HEK293 (cell line): ENCODE data around the gene ZNF423.

Experiments
- CTCF ChIA-PET: fragments of 350-600 bp; formaldehyde crosslinking; extraction: SDS; loops from one replicate; lab custom pipeline; 2021; ENCODE audit warnings: antibody characterized with exemption; lab: Yijun Ruan, JAX
- POLR2A ChIA-PET: fragments of 300-600 bp; formaldehyde crosslinking; extraction: SDS; loops from one replicate; lab custom pipeline; 2020; ENCODE audit warnings: antibody characterized with exemption, inconsistent platforms; lab: Yijun Ruan, JAX
- H3K27ac ChIP-seq: fragments of 200-500 bp; sonication (Bioruptor generic); 2 replicates; pipeline ENCODE4 v1.5.1; 2014; ENCODE audit warnings: low read depth, low read length, control low read depth, inconsistent platforms; ENCODE audit errors: extremely low read depth
- H3K36me3 ChIP-seq, 2 experiments: fragments of 200-500 bp in 1 of 2; sonication (Bioruptor generic) in 1 of 2; 1 replicate in 1 of 2; 2 replicates in 1 of 2; pipeline ENCODE4 v1.5.1; 2014 to 2017; ENCODE audit warnings: inconsistent platforms in 2 of 2, low read length in 2 of 2; ENCODE audit not compliant: control insufficient read depth in 2 of 2, insufficient read depth in 1 of 2
- H3K4me1 ChIP-seq: fragments of 200-500 bp; sonication (Bioruptor generic); 2 replicates; pipeline ENCODE4 v1.5.1; 2014; ENCODE audit warnings: mild to moderate bottlenecking, low read length, inconsistent platforms; ENCODE audit not compliant: control insufficient read depth, insufficient read depth
- H3K4me3 ChIP-seq: 2 replicates; pipeline ENCODE4 v1.5.1; 2011; ENCODE audit warnings: low read depth, mild to moderate bottlenecking, control low read depth, low read length, moderate library complexity
- H3K9me3 ChIP-seq: fragments of 200-500 bp; sonication (Bioruptor generic); 2 replicates; pipeline ENCODE4 v1.5.1; 2014; ENCODE audit warnings: low read depth, low read length, inconsistent platforms; ENCODE audit not compliant: control insufficient read depth, insufficient read depth
- GLI2 ChIP-seq: fragments of 450-650 bp; formaldehyde crosslinking; IDR thresholded peaks from 2 replicates; pipeline ENCODE4; 2017; ENCODE audit warnings: missing biosample characterization, missing genetic modification characterization, low read depth, borderline replicate concordance
- HOXA7 ChIP-seq: sonication (generic); formaldehyde crosslinking; IDR thresholded peaks from 2 replicates; pipeline ENCODE4 v1.8.1; 2022; ENCODE audit warnings: missing genetic modification reagents, borderline replicate concordance
- OVOL3 ChIP-seq: fragments of 450-650 bp; formaldehyde crosslinking; IDR thresholded peaks from 2 replicates; pipeline ENCODE4 v1.5.1; 2016; ENCODE audit warnings: missing biosample characterization, missing genetic modification characterization
- SETDB1 ChIP-seq: IDR thresholded peaks from one replicate; pipeline ENCODE4 v1.6.1; 2017; ENCODE audit warnings: mild to moderate bottlenecking, low read length, moderate library complexity, mixed read lengths; ENCODE audit not compliant: insufficient read length
- ZFP41 ChIP-seq: fragments of 450-650 bp; formaldehyde crosslinking; IDR thresholded peaks from 2 replicates; pipeline ENCODE4 v1.5.1; 2016; ENCODE audit warnings: missing biosample characterization, missing genetic modification characterization, borderline replicate concordance
- ZNF133 ChIP-seq: fragments of 450-650 bp; formaldehyde crosslinking; IDR thresholded peaks from 2 replicates; pipeline ENCODE4 v1.5.1; 2016; ENCODE audit warnings: missing biosample characterization, missing genetic modification characterization
- ZNF148 ChIP-seq: fragments of 450-650 bp; formaldehyde crosslinking; IDR thresholded peaks from 2 replicates; pipeline ENCODE4 v1.5.0; 2017; ENCODE audit warnings: missing biosample characterization, missing genetic modification characterization, borderline replicate concordance
- ZNF155 ChIP-seq: fragments of 450-650 bp; formaldehyde crosslinking; IDR thresholded peaks from 2 replicates; pipeline ENCODE4 v1.5.1; 2016; ENCODE audit warnings: missing biosample characterization, missing genetic modification characterization
- ZNF157 ChIP-seq: fragments of 450-650 bp; formaldehyde crosslinking; IDR thresholded peaks from 2 replicates; pipeline ENCODE4 v1.5.1; 2016; ENCODE audit warnings: missing biosample characterization, missing genetic modification characterization
- ZNF16 ChIP-seq: fragments of 450-650 bp; formaldehyde crosslinking; IDR thresholded peaks from 2 replicates; pipeline ENCODE4 v1.5.1; 2016; ENCODE audit warnings: low read depth, missing biosample characterization, missing genetic modification characterization
- ZNF169 ChIP-seq: fragments of 450-650 bp; formaldehyde crosslinking; IDR thresholded peaks from 2 replicates; pipeline ENCODE4 v1.5.1; 2016; ENCODE audit warnings: missing biosample characterization, missing genetic modification characterization
- ZNF2 ChIP-seq: fragments of 450-650 bp; formaldehyde crosslinking; IDR thresholded peaks from 2 replicates; pipeline ENCODE4 v1.5.1; 2016; ENCODE audit warnings: missing biosample characterization, missing genetic modification characterization
- ZNF391 ChIP-seq: fragments of 450-650 bp; formaldehyde crosslinking; IDR thresholded peaks from 2 replicates; pipeline ENCODE4 v1.5.1; 2016; ENCODE audit warnings: low read depth, missing biosample characterization, missing genetic modification characterization, borderline replicate concordance
- ZNF501 ChIP-seq: fragments of 450-650 bp; formaldehyde crosslinking; IDR thresholded peaks from 2 replicates; pipeline ENCODE4 v1.5.1; 2016; ENCODE audit warnings: missing biosample characterization, missing genetic modification characterization
- ZNF521 ChIP-seq: fragments of 450-650 bp; formaldehyde crosslinking; IDR thresholded peaks from 2 replicates; pipeline ENCODE4 v1.5.1; 2017; ENCODE audit warnings: missing biosample characterization, mild to moderate bottlenecking, missing genetic modification characterization
- ZNF623 ChIP-seq: fragments of 450-650 bp; formaldehyde crosslinking; IDR thresholded peaks from 2 replicates; pipeline ENCODE4 v1.5.1; 2016; ENCODE audit warnings: missing biosample characterization, missing genetic modification characterization
- ZNF677 ChIP-seq: fragments of 450-650 bp; IDR thresholded peaks from 2 replicates; pipeline ENCODE4 v1.5.0; 2018; ENCODE audit warnings: missing biosample characterization, mild to moderate bottlenecking, missing genetic modification characterization, moderate library complexity
- ZNF747 ChIP-seq: fragments of 450-650 bp; formaldehyde crosslinking; IDR thresholded peaks from 2 replicates; pipeline ENCODE4 v1.5.1; 2016; ENCODE audit warnings: missing biosample characterization, missing genetic modification characterization
- TF ChIP-seq, protein P1 (sequence below): fragments of 450-650 bp; formaldehyde crosslinking; IDR thresholded peaks from 2 replicates; pipeline ENCODE4 v1.5.1; 2016; ENCODE audit warnings: missing biosample characterization, missing genetic modification characterization
- TF ChIP-seq, protein P2 (sequence below): fragments of 450-650 bp; formaldehyde crosslinking; IDR thresholded peaks from 2 replicates; pipeline ENCODE4 v1.5.1; 2016; ENCODE audit warnings: missing biosample characterization, missing genetic modification characterization
- TF ChIP-seq, protein P3 (sequence below): fragments of 450-650 bp; formaldehyde crosslinking; IDR thresholded peaks from 2 replicates; pipeline ENCODE4 v1.5.1; 2017; ENCODE audit warnings: missing biosample characterization, missing genetic modification characterization

The ZNF423 gene

GRCh38 chr16:49706620-49707355, 149.1 kb downstream of the ZNF423 start:
- no peaks in the 10 kb centered on the region for H3K36me3 ChIP-seq
- H3K4me1 ChIP-seq = no peaks in the 10 kb centered on the region
- POLR2A ChIA-PET = no interaction called here
- TF ChIP-seq ZNF623 (tag by site-specific recombination) (peak; percentile 86), ZNF157 (tag by site-specific recombination) (no peak)
- CTCF ChIA-PET = no interaction called here
- H3K9me3 ChIP-seq = no peaks in the 10 kb centered on the region
- H3K27ac ChIP-seq = no peak overlapping the region
- no peak overlapping the region for H3K4me3 ChIP-seq

- ChIA-PET CTCF (interaction anchor here (1.2 kb wide), 1 partner anchor 296 kb away, joined by 7 read pairs; no protein-coding TSS in a partner anchor), POLR2A (no interaction called here)
- H3K36me3 ChIP-seq = no peaks in the 10 kb centered on the region
- no peaks in the 10 kb centered on the region for H3K9me3 ChIP-seq
- TF ChIP-seq, protein P1, sequence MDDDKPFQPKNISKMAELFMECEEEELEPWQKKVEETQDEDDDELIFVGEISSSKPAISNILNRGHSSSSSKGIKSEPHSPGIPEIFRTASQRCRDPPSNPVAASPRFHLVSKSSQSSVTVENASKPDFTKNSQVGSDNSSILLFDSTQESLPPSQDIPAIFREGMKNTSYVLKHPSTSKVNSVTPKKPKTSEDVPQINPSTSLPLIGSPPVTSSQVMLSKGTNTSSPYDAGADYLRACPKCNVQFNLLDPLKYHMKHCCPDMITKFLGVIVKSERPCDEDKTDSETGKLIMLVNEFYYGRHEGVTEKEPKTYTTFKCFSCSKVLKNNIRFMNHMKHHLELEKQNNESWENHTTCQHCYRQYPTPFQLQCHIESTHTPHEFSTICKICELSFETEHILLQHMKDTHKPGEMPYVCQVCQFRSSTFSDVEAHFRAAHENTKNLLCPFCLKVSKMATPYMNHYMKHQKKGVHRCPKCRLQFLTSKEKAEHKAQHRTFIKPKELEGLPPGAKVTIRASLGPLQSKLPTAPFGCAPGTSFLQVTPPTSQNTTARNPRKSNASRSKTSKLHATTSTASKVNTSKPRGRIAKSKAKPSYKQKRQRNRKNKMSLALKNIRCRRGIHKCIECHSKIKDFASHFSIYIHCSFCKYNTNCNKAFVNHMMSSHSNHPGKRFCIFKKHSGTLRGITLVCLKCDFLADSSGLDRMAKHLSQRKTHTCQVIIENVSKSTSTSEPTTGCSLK (tag by site-specific recombination) = no peak
- TF ChIP-seq, protein P2, sequence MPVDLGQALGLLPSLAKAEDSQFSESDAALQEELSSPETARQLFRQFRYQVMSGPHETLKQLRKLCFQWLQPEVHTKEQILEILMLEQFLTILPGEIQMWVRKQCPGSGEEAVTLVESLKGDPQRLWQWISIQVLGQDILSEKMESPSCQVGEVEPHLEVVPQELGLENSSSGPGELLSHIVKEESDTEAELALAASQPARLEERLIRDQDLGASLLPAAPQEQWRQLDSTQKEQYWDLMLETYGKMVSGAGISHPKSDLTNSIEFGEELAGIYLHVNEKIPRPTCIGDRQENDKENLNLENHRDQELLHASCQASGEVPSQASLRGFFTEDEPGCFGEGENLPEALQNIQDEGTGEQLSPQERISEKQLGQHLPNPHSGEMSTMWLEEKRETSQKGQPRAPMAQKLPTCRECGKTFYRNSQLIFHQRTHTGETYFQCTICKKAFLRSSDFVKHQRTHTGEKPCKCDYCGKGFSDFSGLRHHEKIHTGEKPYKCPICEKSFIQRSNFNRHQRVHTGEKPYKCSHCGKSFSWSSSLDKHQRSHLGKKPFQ (tag by site-specific recombination) = no peak
- TF ChIP-seq, protein P3, sequence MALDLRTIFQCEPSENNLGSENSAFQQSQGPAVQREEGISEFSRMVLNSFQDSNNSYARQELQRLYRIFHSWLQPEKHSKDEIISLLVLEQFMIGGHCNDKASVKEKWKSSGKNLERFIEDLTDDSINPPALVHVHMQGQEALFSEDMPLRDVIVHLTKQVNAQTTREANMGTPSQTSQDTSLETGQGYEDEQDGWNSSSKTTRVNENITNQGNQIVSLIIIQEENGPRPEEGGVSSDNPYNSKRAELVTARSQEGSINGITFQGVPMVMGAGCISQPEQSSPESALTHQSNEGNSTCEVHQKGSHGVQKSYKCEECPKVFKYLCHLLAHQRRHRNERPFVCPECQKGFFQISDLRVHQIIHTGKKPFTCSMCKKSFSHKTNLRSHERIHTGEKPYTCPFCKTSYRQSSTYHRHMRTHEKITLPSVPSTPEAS (tag by site-specific recombination) = no peak
- TF ChIP-seq ZNF391 (tag by site-specific recombination) (no peak), OVOL3 (tag by site-specific recombination) (no peak), HOXA7 (CRISPR knock-in tag) (no peak), ZFP41 (tag by site-specific recombination) (no peak), GLI2 (tag by site-specific recombination) (no peak), ZNF2 (tag by site-specific recombination) (no peak), ZNF16 (tag by site-specific recombination) (no peak), ZNF747 (tag by site-specific recombination) (no peak), ZNF155 (tag by site-specific recombination) (no peak), SETDB1 (no peak), ZNF148 (tag by site-specific recombination) (no peak), ZNF501 (tag by site-specific recombination) (no peak), ZNF677 (no peak), ZNF133 (tag by site-specific recombination) (no peak), ZNF169 (no peak), ZNF521 (tag by site-specific recombination) (no peak)
- H3K4me1 ChIP-seq = peaks cover 17% of the 10 kb centered on the region
- H3K4me3 ChIP-seq = no peak overlapping the region
- no peak overlapping the region for H3K27ac ChIP-seq
These were observed 151.2 kb downstream of the ZNF423 start for GRCh38 chr16:49704586-49705155.
